ENCODE results near the gene RTL10.

GRCh38 chr22:19887256-19887985 lies 32.7 kb upstream of the RTL10 start:
- TF ChIP-seq CTCF (optimal IDR thresholded peaks at IDR 0.05 in 1 of 3, IDR thresholded peaks at IDR 0.05 in 1 of 3, conservative IDR thresholded peaks at IDR 0.05 in 1 of 3; ENCODE audit: extremely low read depth in 1 of 3, insufficient read depth in 2 of 3, low read length in 3 of 3) = no peak
- no peak for TF ChIP-seq EZH2 (IDR thresholded peaks at IDR 0.05; ENCODE audit: low read length)
